ENCODE results near the gene CCDC183.
"Not testable (repeated sequence)": the region's sequence is repeated elsewhere in the genome, so short reads cannot be mapped to it uniquely, and the experiment has no call there.

CCDC183 gene

DNA sequence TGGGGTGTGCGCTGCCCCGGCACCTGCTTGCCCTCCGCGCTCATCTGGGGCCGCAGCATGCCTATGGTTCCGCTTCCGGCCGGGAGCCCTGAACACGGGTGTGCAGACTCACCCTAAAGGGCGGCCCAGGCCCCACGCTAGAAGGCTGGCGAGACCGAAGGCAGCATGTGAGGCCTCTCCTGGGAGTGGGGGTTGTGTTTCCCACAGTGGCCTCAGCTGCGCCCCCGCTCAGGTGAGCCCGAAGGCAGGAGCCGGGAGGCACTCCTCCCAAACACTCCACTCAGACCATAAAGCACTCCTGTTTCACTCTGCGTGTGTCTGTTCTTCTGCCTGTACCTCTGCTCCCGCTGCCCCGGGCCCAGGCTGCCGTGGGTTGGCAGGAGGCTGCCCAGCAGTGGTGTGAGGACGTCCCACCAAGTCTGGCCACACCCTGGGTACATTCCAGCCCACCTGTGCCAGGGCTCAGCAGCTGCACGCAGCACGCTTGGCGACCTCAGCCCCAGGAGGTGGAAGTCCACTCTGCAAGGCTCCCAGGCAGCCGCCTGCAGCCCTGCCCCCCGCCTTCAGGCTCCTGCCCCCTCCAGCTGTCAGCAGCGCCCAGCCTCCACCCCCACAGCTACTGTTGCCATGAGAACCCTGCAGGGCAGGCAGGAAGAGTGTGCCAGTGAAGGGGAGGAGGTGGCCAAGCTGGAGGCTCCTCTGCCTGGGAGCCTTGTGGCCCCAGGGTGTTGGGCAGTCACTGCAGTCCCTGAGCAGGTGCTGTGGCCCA is 44.9 kb downstream of the CCDC183 start:
- no peak for DNase-seq

DNA sequence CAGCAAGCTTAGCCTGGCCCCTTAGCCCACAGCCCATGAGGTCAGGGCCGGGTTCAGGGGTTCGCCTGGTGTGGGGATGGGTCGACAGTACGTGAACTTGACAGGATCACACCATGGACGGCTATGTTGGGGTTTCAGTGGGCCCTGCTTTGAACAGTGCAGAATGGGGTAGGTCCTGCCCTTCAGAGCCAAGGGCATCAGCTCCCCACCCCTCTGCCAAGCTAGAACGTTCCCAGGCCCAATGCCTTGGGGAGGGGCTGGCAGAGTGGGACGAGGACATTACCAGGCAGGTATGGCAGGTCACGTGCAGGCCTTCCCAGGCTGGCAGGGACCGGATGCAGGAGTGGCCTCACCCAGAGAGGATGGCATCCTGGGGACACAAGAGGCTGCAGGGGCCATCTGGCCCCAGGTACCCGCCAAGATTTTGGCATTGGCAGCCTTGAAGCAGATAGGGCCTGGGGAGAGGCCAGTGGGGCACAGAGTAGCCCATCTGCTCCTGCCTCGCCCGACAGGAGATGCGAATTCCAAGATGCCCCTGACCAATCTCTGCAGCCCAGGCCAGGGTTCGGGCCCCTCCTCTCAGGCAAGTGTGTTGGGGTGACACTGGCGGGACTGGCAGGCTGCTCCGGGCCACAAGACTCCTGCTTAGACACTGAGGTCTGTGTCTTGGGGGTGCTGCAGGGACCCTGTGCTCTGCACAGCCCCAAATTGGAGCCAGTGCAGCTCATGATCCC is 45.7 kb downstream of the CCDC183 start:
- DNase-seq: not testable (repeated sequence)

DNA sequence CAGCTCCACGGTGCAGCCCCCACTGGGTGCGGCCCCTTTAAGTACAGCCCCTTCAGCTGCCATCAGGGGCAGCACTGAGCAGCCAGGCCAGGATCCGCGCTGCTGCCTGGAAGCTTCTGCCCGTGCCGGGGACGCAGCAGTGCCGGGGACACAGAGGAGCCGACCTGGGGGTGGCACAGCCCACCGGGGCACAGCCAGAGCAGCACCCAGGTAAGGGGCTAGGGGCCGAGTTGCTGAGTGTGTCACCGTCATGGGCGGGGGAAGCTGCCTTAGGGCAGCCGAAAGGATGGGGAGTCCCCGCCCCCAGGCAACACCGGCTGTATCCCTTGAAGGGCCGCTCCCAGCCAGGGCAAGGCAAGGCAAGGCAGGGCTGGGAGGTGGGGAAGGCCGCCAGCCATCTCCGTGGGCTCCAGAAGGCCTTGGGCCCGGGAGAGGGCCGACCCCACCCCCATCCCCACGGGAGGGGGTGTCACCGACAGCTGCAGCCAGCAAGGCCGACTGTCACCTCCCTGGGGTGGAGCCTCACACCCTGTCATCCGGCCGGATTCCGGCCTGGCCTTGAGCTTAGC is 46.3 kb downstream of the CCDC183 start, which contains the start of gene AJM1:
Gene AJM1 (plus strand): TSS at position 99 of the 569 bp plus-strand sequence. CDS start 1,937 bp downstream, outside the sequence.
- DNase-seq: peak; percentile 72

DNA sequence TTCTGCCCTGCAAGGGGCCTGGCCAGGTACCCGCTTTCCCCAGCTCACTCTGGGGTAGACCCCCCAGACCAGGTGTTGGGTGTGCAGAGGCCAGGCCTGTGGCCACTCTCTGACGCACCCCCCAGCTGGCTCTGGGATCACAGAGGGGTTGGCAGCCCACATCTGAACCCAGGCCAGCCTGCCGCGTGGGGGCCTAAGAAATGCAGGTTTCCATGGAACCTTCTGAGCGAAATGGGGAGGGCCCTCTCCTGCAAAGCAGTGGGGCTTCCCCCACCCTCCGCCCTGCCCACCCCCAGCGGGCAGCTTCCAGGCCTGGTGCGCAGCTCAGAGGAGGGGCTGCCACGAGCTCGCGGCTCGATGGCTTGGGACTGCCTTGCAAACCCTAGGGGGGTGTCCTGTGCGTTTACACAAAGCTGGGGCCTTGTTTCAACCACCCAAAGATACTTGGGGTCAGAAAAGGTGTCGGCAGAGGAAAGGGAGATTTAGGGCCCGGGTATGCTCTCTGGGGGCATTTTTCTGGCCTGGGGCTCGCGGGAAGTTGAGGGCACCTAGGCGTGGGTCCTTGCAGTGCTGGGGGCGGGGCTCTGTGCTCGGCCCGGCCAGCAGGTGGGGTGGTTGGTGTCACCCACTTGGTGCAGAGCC is 47.1 kb downstream of the CCDC183 start:
- DNase-seq: not testable (repeated sequence)

DNA sequence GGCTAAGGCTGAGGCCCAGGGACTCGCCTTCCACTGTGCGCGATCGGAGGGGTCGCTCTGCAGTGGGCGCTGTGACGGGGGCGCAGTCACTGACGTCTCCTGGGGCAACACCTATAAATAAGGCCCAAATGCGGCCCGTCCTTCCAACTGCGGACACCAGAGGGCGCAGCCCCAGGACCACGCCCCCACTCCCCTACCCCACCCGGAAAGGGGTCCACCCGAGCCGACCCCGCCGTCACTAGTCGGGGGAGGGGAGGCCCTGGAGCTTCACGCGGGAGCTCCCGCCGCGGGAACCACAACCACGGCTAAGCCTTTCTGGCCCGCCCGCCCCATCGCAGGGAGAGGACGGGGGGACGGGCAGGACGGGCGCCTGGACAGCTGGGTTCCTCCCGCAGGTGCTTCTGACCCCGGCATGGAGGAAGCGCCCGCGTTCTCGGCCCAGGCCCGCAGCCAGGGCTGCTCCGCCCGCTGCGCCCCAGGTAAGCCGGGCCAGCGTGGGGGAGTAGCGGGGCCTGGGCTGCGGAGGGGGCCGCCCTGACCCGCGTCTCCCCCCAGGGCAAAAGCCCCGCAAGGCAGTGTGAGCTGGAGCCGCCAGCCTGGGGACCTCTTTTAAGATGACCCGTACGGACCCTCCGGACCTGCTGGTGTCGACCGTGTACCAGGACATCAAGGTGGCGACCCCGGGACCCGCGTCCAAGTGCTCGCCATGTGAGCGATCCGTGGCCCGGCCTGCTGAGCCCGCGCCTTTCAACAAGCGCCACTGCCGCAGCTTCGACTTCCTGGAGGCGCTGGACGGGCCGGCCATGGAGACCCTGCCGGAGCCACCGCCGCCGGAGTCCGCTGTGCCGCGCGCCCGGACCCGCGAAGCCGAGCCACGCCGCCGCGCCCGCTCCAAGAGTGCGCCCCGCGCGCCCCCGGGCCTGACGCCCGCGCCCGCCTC is 47.9 kb downstream of the CCDC183 start:
- peak; percentile 39 for DNase-seq

DNA sequence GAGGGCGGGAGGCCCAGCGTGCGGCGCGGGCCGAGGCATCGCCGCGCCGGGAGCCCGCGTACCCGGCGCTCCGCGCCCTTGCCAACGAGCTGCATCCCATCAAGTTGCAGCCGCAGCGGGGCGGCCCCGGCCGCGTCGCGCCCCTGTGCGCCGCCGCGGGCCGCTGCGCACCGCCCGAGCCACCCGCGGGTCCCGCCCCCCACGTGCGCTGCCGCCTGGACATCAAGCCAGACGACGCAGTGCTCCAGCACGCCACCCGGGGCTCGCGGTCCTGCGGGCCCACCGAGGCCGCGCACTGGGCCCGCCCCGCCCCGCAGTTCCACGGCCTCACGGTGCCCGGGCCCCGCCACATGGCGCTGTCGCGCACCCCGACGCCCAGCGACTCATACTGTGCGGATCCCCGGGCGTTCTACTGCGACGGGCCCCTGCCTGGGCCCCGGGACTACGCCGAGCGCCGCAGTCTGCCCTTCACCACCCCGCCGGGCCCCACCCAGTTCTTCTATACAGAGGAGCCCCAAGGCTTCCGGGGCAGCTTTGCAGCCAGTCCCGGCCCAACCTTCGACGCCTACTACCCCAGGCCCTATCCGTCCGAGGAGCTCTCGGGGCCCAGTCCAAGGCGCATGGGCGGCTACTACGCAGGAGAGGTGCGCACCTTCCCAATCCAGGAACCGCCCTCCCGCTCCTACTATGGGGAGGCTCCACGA is 48.8 kb downstream of the CCDC183 start:
- no peak for DNase-seq

DNA sequence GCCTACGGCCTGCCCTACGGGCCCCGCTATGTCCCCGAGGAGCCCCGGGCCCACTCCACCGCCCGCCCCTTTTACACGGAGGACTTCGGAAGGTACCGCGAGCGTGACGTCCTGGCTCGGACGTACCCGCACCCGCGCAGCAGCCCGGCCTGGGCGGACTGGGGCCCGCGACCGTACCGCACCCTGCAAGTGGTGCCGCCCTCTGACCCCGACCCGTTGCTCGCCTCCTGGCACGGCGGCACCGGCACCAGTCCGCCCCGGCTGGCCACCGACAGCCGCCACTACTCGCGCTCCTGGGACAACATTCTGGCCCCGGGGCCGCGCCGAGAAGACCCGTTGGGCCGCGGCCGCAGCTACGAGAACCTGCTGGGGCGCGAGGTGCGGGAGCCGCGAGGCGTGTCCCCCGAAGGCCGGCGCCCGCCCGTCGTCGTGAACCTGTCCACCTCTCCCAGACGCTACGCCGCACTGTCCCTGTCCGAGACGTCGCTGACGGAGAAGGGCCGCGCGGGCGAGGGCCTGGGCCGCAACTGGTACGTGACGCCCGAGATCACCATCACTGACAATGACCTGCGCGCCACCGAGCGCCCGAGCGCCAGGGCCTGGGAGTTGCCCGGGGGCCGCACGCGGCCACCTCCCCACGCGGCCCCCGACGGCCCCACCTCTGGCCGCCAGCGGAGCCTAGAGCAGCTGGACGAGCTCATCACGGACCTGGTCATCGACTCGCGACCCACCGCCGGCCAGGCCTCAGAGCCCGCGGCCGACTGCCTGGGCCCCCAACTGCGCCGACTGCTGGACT is 49.5 kb downstream of the CCDC183 start:
- no peak for DNase-seq

DNA sequence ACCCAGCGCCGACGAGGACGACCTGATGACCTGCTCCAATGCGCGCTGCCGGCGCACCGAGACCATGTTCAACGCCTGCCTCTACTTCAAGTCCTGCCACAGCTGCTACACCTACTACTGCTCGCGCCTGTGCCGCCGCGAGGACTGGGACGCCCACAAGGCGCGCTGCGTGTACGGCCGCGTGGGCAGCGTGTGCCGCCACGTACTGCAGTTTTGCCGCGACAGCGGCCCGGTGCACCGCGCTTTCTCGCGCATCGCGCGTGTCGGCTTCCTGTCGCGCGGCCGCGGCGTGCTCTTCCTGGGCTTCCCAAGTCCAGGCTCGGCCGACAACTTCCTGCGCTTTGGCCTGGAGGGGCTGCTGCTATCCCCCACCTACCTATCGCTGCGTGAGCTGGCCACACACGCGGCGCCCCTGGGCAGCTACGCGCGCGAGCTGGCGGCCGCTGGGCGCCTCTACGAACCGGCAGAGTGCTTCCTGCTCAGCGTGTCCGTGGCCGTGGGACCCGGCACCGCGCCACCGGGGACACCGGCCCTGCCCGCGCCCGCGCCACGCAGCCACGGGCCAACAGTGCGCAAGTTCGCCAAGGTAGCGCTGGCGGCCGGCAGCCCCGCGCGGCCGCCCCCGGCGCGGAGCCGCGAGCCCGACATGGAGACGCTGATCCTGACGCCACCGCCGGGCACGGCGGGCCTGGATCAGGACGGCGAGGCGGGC is 50.4 kb downstream of the CCDC183 start:
- no peak for DNase-seq

DNA sequence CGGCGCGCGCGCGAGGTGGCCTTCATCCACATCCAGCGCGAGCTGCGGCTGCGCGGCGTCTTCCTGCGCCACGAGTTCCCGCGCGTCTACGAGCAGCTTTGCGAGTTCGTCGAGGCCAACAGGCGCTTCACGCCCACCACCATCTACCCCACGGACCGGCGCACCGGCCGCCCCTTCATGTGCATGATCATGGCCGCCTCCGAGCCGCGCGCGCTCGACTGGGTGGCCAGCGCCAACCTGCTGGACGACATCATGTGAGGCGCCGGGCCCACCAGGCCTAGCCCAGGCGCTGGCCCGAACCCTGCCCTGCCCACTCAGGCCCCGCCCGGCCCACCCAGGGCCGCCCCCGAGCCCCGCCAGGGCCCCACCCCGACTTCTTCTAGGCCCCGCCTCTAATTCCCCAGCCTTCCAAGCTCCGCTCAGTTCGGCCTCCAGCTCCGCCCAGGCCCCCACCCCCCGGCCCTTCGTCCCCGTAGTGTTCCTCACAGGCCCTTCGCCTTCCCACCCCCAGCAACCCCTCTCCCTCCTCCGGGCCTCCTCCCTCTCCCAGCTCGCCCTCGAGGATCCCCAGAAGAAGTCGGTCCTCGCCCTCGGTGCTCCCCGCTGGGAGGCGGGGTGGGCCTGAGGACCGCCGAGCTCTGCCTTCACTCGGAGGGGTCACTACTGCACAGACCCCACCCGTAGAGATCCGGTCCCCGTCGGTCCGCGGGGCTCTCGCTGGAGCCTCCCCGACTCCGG is 51.1 kb downstream of the CCDC183 start:
- DNase-seq: no peak

DNA sequence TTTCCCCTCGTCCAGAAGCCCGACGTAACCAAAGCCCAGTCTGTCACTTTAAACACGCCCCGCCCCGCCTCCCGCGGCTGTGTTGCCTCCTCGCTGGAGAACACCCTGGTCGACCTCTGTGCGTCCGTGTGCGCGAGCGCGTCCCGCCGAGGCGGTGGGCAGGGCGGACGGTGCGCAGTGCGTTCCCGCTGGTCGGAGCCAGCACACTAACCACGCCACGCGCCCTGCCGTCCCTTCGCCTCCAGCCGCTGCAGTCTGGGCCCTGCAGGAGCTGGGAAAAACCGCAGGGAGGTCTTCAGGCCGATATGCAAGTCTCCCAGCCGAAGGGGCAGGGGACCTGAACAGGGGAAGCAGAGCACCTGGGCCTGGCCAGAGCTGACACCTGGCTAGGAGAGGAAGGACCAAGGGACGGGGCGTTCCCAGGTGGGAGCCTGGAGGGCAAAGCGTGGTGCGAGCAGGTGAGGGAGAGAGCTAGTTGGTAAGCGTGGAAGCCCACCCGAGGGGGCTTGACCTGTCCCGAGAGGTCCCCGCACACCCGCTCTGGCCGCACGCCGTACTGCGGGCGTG is 51.8 kb downstream of the CCDC183 start:
- DNase-seq: peak; percentile 59

DNA sequence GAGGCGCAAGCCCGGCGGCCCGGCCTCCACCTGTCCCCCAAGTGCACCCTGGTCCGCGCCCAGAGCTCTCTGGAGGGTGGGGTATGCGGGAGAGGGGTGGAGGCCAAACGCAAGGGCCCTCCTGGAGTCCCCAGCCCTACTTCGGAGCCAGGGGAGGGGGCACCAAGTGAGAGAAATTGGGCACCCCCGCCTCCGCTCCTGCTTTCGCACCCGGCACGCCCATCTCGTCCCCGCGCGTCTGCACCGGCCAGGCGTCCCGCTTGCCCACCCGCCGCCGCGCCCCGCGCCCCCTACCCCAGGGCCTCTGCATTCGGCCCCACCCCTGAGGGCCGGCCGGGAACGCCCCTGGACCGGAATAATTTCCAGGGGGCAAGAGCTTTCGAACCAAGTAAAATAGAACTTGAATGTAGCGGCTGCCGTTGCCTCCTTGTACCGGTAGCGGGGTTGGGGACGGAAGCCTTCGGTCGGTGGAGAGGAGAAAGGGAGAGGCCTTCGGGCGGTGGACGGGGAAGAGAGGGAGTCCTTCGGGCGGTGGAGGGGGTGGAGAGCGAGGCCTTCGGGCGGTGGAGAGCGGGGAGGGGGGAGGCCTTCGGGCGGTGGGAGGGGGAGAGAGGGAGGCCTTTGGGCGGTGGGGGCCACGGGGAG is 52.4 kb downstream of the CCDC183 start:
- DNase-seq: peak; percentile 20

DNA sequence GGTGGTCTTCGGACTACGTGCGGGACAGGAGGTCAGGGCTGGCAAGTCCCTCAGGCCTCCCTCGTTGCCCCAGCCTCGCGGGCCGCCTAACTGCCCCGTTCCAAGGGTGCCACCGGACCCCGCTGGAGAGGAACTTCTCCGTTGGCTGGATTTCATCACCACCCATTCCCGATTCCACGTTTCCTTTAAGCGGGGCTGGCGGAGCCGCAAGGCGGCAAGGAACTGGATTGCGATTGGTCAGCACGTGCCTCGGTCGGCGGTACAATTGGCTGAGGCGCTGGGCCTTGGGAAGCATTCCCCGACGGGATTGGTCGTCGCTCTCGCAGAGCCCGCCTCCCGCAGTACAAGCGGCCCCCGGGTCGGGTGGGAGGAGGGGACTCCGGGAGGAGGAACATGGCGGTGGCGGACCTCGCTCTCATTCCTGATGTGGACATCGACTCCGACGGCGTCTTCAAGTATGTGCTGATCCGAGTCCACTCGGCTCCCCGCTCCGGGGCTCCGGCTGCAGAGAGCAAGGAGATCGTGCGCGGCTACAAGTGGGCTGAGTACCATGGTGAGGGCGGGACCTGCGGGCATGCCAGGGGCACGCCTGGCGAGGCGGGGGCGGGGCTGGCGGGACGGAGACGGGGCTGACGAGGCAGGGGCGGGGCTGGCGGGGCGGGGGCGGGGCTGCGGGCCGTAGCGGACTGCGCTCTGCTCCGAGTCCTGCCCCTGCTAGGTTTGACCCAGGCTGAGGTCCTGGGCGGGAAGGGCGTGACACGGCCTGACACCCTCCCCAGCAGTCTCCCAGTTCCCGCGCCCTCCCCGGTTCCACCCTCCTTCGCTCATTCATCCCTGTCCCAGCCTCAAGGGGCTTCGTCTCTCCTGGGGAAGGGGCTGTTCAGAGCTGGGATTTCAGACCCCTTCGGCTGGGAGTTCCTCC is 53.2 kb downstream of the CCDC183 start, which contains the start of gene PHPT1:
Gene PHPT1 (plus strand): TSS at position 372 of the 922 bp plus-strand sequence. CDS start 22 bp downstream, at position 394.
- peak; percentile 94 for DNase-seq

DNA sequence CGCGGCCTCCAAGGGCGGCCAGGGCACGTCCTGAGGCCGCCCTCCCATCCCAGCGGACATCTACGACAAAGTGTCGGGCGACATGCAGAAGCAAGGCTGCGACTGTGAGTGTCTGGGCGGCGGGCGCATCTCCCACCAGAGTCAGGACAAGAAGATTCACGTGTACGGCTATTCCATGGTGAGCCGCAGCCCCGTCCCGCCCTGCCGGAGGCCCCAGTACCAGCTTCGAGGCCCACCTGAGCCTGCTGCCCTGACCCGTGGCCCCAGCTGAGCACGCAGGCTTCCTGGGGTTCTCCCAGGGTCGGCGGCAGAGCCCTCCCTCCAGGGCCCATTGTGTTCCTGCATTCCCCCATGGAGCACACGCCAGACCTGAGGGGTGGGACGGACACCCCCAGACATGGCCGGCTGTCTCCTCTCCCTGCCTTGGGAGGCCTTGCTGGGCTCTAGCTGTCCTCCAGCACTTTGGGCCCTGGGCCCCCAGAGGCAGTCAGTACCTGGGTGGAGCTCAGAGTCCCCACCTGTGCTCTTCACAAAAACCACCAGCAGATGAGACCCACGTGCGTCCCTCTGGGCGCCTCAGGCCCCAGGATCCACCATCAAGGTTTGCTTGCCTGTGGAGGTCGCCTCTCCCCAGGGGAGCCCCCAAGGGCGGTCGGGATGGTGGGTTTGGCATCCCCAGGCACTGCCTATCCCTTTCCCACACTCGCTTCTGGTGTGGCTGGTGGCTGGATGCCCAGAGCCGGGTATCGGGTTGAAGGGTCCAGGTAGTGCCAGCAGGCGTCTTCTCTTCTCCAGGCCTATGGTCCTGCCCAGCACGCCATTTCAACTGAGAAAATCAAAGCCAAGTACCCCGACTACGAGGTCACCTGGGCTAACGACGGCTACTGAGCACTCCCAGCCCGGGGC is 54.1 kb downstream of the CCDC183 start:
- no peak for DNase-seq

DNA sequence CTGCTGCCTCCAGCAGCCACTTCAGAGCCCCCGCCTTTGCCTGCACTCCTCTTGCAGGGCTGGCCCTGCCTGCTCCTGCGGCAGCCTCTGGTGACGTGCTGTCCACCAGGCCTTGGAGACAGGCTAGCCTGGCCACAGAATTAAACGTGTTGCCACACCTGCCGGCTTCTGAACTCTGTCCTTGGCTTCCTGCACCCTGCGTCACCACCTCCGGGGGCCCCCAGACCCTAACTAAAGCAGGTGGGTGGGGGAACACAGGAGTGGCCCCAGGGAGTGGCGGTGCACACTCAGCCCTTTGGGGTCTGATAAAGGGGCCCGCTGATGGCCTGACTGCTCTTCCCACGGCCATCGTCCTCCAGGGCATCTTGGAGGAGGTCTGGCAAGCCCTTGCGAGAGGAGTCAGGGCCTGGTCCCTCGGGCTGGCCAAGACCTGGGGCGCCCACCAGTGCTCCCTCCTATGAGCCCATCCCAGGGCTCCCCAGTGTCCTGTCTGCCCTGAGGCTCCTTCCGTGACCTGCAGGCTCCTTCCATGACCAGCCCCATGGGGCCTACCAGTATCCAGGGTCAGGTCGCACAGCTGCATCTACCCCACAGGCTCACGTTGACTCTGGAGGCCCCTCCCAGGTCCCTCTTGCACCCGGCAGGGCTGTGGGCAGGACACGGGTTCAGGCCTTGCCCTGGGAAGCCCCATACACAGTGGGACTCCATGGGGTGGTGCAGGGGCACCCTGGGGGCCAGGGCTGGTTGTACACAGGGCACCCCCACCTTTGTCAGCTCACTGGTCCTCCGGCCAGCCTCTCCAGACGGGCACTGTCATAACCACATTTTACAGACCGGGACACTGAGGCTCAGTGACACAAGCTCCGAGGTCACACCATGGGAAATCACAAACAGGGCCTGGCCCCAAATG is 55.0 kb downstream of the CCDC183 start:
- no peak for DNase-seq

All from activated effector memory CD4-positive, alpha-beta T cell treated with Interleukin-2 at 50 U/mL for 16 hours (primary cell).